ENCODE results near the gene ATP6V0C. TPM values are rescaled to one million over a fixed set of nuclear protein-coding genes. Genes with fewer than 3 reads are reported as not detected.
"Not testable (repeated sequence)": the region's sequence is repeated elsewhere in the genome, so short reads cannot be mapped to it uniquely, and the experiment has no call there.

ATP6V0C gene
- total and polyA plus RNA-seq, 3 donors from 2014 or later = 180 to 190 (median 182) TPM

DNA sequence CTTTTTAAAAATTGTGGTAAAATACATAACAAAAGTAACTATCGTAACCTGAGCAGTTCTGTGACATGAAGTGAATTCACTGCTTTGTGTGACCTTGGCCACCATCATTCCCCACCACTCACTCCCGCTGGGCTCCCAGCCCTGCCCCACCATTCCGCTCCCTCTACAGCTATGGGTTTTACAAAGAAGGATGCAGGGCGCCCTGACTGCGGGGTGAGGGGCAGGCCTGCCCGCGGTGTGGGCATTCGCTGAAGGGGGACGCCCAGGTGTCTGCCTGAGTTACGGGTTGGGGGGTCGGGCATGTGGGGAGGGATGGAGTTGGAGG lies 17.6 kb downstream of the ATP6V0C start, which contains the start of gene CEMP1:
Gene CEMP1 (minus strand): TSS at position 38 of the 325 bp plus-strand sequence. CDS start 335 bp downstream, outside the sequence.
- Histone ChIP-seq H3K9me3 (no peaks in the 10 kb centered on the region), H3K36me3 (ENCODE audit: low read depth, missing control alignments) (no peaks in the 10 kb centered on the region), H3K4me3 (peak within 1 kb of the TSS; percentile 59 to 73), H3K27ac (peak within 1 kb of the TSS; percentile 90 to 93), H3K4me1 (no peaks in the 10 kb centered on the region), H3K27me3 (no peaks in the 10 kb centered on the region)
- 13 to 34% methylated on average over 3 to 11 of the region's 11 CpGs for WGBS, 2 donors
- DNase-seq = no peak
- intact Hi-C loops (cut with DNase I; ENCODE audit: low total_unique reads) = no loop called here
- TF ChIP-seq, protein P1, sequence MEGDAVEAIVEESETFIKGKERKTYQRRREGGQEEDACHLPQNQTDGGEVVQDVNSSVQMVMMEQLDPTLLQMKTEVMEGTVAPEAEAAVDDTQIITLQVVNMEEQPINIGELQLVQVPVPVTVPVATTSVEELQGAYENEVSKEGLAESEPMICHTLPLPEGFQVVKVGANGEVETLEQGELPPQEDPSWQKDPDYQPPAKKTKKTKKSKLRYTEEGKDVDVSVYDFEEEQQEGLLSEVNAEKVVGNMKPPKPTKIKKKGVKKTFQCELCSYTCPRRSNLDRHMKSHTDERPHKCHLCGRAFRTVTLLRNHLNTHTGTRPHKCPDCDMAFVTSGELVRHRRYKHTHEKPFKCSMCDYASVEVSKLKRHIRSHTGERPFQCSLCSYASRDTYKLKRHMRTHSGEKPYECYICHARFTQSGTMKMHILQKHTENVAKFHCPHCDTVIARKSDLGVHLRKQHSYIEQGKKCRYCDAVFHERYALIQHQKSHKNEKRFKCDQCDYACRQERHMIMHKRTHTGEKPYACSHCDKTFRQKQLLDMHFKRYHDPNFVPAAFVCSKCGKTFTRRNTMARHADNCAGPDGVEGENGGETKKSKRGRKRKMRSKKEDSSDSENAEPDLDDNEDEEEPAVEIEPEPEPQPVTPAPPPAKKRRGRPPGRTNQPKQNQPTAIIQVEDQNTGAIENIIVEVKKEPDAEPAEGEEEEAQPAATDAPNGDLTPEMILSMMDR (IDR thresholded peaks at IDR 0.05) = no peak
- TF ChIP-seq POLR2A (IDR thresholded peaks at IDR 0.05) = no peak

DNA sequence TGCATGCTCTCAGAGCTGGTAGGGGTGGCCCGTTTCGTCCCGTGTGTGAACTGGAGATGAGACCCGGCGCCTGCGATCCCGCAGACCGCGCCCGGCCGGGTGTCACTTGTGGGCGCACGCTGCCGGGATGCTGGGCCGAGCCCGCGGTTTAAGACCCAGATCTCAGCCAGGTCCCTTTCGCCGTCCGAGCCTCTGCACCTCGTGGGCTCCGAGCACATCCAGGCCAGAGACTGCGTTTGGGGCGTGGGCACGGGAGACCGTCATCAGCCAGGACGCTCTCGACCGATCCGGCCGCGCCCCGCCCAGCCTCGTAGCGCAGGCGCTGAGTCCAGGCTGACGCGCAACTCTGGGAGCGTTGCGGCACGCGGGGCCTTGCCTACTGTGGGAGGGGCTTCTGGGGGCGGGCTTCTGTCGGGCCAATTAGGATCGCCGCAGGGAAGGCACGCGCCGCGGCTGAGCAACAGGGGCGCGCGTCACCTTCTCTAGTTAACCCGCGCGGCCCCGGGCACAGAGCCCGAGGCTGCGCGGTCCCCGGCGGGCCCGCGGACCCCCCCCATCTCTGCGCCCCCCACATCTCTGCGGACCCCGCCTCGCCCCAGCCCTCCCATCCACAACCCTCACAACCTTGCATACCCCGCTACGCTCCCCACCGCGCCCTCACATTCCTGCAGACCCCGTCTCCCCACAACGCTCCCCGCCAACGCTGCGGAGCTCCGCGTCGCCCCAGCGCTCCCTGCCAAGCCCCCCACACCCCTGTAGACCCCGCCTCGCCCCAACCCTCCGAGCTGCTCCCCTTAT lies 18.1 kb downstream of the ATP6V0C start:
- DNase-seq = peak; percentile 99
- no peaks in the 10 kb centered on the region for H3K9me3 ChIP-seq
- intact Hi-C loops (cut with DNase I; ENCODE audit: low total_unique reads) = no loop called here
- peak overlapping the region; percentile 59 to 73 for H3K4me3 ChIP-seq
- H3K27me3 ChIP-seq = no peaks in the 10 kb centered on the region
- WGBS, 2 donors = 1 to 2% methylated on average over 15 to 84 of the region's 84 CpGs
- TF ChIP-seq POLR2A (IDR thresholded peaks at IDR 0.05) = peak; percentile 63
- TF ChIP-seq, protein P1 (IDR thresholded peaks at IDR 0.05) = no peak
- H3K36me3 ChIP-seq (ENCODE audit: low read depth, missing control alignments) = no peaks in the 10 kb centered on the region
- H3K4me1 ChIP-seq = no peaks in the 10 kb centered on the region
- H3K27ac ChIP-seq = peak overlapping the region; percentile 90 to 93

DNA sequence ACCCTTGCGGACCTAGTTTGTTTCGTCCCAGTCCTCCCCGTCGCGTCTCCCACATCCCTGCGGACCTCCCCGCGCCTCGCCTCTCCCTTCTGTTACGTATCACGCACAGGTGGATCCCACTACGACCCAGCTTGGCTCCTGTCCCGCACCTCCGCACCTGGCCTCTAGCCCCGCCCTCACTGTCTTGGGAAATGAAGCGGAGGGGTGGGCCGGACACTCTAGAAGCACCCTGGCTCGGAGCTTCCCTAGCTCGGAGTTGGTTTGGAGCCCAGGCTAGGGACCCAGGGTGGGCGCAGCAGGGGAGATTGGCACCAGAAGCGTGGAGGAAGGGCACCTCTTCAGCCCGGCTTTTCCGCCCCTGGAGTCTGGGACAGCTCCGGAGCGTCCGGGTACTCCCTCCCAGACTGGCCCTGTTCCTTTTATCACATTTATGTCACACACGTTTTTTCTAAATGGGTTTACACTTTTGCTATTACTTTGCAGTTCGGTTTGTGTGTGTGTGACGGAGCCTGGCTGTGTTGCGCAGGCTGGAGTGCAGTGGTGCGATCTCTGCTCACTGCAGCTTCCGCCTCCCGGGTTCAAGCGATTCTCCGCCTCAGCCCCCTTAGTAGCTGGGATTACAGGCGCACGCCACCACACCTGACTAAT lies 18.9 kb downstream of the ATP6V0C start:
- 1% methylated on average over 33 to 37 of the region's 37 CpGs for WGBS, 2 donors
- Histone ChIP-seq H3K27ac (peak overlapping the region; percentile 90 to 93), H3K36me3 (ENCODE audit: low read depth, missing control alignments) (no peaks in the 10 kb centered on the region), H3K4me3 (peak overlapping the region; percentile 59 to 73), H3K4me1 (no peaks in the 10 kb centered on the region), H3K9me3 (no peaks in the 10 kb centered on the region), H3K27me3 (no peaks in the 10 kb centered on the region)
- intact Hi-C loops (cut with DNase I; ENCODE audit: low total_unique reads) = no loop called here
- DNase-seq = peak; percentile 82
- TF ChIP-seq POLR2A (IDR thresholded peaks at IDR 0.05) = no peak
- TF ChIP-seq, protein P1 (IDR thresholded peaks at IDR 0.05) = no peak

DNA sequence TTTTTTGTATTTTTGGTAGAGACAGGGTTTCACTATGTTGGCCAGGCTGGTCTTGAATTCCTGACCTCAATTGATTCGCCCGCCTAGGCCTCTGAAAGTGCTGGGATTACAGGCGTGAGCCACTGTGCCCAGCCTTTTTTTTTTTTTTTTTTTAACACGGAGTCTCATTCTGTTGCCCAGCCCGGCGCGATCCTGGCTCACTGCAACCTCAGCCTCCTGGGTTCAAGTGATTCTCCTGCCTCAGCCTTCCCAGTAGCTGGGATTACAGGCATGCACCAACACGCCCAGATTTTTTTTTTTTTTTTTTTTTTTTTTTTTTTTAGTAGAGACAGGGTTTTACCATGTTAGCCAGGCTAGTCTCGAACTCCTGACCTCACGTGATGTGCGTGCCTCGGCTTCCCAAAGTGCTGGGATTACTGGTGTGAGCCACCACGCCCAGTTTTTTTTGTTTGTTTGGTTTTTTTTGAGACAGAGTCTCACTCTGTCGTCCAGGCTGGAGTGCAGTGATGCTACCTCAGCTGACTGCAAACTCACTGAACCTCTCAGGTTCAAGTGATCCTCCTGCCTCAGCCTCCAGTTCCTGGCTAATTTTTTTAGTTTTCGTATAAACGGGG lies 19.5 kb downstream of the ATP6V0C start:
- DNase-seq; H3K27me3 ChIP-seq; H3K36me3 ChIP-seq (ENCODE audit: low read depth, missing control alignments); H3K4me1 ChIP-seq; H3K9me3 ChIP-seq; intact Hi-C loops (cut with DNase I; ENCODE audit: low total_unique reads): not testable (repeated sequence)
- 26 to 39% methylated on average over 16 of the region's 16 CpGs for WGBS, 2 donors
- Histone ChIP-seq H3K4me3 (peak overlapping the region; percentile 59 to 73), H3K27ac (peak overlapping the region; percentile 90 to 93)

DNA sequence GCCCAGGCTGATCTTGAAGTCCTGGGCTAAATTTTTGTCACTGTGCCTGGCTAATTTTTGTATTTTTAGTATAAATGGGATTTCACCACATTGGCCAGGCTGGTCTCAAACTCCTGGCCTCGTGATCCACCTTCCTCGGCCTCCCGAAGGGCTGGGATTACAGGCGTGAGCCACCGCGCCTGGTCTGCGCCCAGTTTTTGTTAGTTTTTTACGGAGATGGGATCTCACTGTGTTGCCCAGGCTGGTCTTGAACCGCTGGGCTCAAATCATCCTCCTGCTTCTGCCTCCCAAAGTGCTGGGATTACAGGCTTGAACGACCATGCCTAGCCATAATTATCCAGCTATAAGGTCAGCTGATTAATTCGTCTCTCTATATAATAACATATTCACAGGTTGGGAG lies 20.2 kb downstream of the ATP6V0C start:
- DNase-seq = no peak
- Histone ChIP-seq H3K27me3 (no peaks in the 10 kb centered on the region), H3K36me3 (ENCODE audit: low read depth, missing control alignments) (no peaks in the 10 kb centered on the region), H3K27ac (no peak overlapping the region), H3K4me3 (no peak overlapping the region), H3K9me3 (no peaks in the 10 kb centered on the region), H3K4me1 (peaks cover under 1% of the 10 kb centered on the region)
- no peak for TF ChIP-seq POLR2A (IDR thresholded peaks at IDR 0.05)
- TF ChIP-seq, protein P1 (IDR thresholded peaks at IDR 0.05) = no peak
- intact Hi-C loops (cut with DNase I; ENCODE audit: low total_unique reads) = no loop called here
- 87 to 92% methylated on average over 11 of the region's 11 CpGs for WGBS, 2 donors

DNA sequence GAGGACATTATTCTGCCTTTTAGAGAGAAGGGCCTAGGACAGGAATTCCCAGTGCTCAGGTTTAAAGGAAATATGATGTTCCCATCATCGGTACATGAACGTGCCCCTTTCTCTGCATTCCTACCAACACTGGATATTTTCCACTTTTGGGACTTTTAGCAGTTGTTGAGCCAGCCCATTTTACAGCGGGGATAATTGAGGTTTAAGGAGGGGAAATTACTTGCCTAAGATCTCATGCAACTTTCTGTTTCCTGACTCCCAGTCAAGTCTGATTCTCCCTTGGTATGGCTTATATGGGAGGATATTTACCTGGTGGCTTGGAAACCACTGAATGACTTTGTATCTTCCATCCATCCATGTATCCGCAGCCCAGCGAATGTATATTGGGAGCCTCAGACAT lies 20.6 kb downstream of the ATP6V0C start:
- DNase-seq; H3K36me3 ChIP-seq (ENCODE audit: low read depth, missing control alignments); intact Hi-C loops (cut with DNase I; ENCODE audit: low total_unique reads); H3K4me1 ChIP-seq; H3K9me3 ChIP-seq; H3K4me3 ChIP-seq; H3K27me3 ChIP-seq: not testable (repeated sequence)
- H3K27ac ChIP-seq = peak overlapping the region in 1 of 2 donors; percentile 81
- WGBS, 2 donors = 87 to 90% methylated on average over 5 of the region's 5 CpGs

Measured in testis (tissue), 3 donors.